ENCODE results near the gene PHOSPHO1.

PHOSPHO1 gene

DNA sequence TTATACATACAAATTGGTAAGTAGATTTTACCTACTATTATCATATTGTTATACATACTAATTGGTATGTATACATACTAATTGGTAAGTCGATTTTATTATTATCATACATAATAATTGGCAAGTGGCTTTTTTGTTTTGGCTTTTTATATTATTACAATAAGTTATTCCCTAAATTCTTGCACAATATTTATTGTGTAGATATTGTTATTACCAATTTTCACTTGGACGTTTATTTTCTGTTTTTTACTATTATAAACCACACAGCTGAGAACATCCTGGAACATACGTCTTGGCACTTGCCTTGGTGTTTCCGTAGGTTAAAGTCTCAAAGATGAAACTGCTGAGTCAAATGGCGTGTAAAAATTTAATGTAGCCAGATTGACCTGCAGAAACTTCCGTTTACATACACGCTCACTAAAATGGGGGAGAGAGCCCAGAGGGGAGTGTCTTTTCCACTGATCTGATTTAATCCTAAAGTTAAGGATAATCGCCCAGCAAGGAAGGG lies 39.1 kb downstream of the PHOSPHO1 start:
- POLR2A ChIA-PET, result interaction anchor here (0.9 to 1.9 kb wide), 8 partner anchors 33 to 197 kb away, joined by 3 to 8 read pairs (median 4); partner anchors contain the start of genes IGF2BP1 and PHOSPHO1

GRCh38 chr17:49190932-49191331 lies 39.7 kb downstream of the PHOSPHO1 start:
- H3K4me1 ChIP-seq (ENCODE audit: control insufficient read depth, insufficient read depth, low read length), result peaks cover 2% of the 10 kb centered on the region; the same call in 1 of the 2 replicates
- no peaks in the 10 kb centered on the region for H3K9me3 ChIP-seq (ENCODE audit: control insufficient read depth, insufficient read depth, low read depth, low read length)
- POLR2A ChIA-PET, result interaction anchor here (0.9 kb wide), 1 partner anchor 37 kb away, joined by 3 read pairs; no protein-coding TSS in a partner anchor
- CTCF ChIA-PET, result interaction anchor here (0.6 to 4.5 kb wide), 2 partner anchors 10 to 270 kb away, joined by 3 to 28 read pairs; no protein-coding TSS in a partner anchor
- TF ChIP-seq TRIM28 (IDR thresholded peaks at IDR 0.05; ENCODE audit: borderline replicate concordance, low read length) (no peak), ZNF843 (tag by site-specific recombination; IDR thresholded peaks at IDR 0.05) (no peak), ZNF24 (tag by site-specific recombination; IDR thresholded peaks at IDR 0.05) (no peak), REPIN1 (tag by site-specific recombination; IDR thresholded peaks at IDR 0.05; ENCODE audit: low read depth) (no peak), RBAK (tag by site-specific recombination; IDR thresholded peaks at IDR 0.05) (no peak), ZBTB48 (tag by site-specific recombination; IDR thresholded peaks at IDR 0.05) (no peak), ZBTB10 (tag by site-specific recombination; IDR thresholded peaks at IDR 0.05) (no peak), GLIS2 (tag by site-specific recombination; IDR thresholded peaks at IDR 0.05) (no peak)
- TF ChIP-seq, protein P1, sequence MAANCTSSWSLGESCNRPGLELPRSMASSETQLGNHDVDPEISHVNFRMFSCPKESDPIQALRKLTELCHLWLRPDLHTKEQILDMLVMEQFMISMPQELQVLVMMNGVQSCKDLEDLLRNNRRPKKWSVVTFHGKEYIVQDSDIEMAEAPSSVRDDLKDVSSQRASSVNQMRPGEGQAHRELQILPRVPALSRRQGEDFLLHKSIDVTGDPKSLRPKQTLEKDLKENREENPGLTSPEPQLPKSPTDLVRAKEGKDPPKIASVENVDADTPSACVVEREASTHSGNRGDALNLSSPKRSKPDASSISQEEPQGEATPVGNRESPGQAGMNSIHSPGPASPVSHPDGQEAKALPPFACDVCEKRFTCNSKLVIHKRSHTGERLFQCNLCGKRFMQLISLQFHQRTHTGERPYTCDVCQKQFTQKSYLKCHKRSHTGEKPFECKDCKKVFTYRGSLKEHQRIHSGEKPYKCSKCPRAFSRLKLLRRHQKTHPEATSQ (tag by site-specific recombination; IDR thresholded peaks at IDR 0.05), result no peak
- H3K4me3 ChIP-seq (ENCODE audit: low read depth, low read length), result no peak overlapping the region
- H3K36me3 ChIP-seq (ENCODE audit: control insufficient read depth in 2 of 2, insufficient read depth in 1 of 2, low read length in 2 of 2), result no peaks in the 10 kb centered on the region
- no peak overlapping the region for H3K27ac ChIP-seq (ENCODE audit: extremely low read depth, low read depth, low read length)

More for the DNA sequence above, 39.1 kb downstream of the PHOSPHO1 start:
- Histone ChIP-seq H3K9me3 (ENCODE audit: control insufficient read depth, insufficient read depth, low read depth, low read length) (no peaks in the 10 kb centered on the region), H3K27ac (ENCODE audit: extremely low read depth, low read depth, low read length) (peak overlapping the region; percentile 97), H3K4me1 (ENCODE audit: control insufficient read depth, insufficient read depth, low read length) (peaks cover 2% of the 10 kb centered on the region; the same call in 1 of the 2 replicates), H3K4me3 (ENCODE audit: low read depth, low read length) (peak overlapping the region; percentile 81), H3K36me3 (ENCODE audit: control insufficient read depth in 2 of 2, insufficient read depth in 1 of 2, low read length in 2 of 2) (no peaks in the 10 kb centered on the region)
- CTCF ChIA-PET, result interaction anchor here (0.6 to 4.5 kb wide), 9 partner anchors 11 to 364 kb away, joined by 3 to 28 read pairs (median 3); no protein-coding TSS in a partner anchor
- no peak for TF ChIP-seq ZNF626 (tag by site-specific recombination; IDR thresholded peaks at IDR 0.05)
- TF ChIP-seq FEZF1 (tag by site-specific recombination; IDR thresholded peaks at IDR 0.05), result peak; percentile 11; the same call in 1 of the 2 replicates
- no peak for TF ChIP-seq ZNF248 (tag by site-specific recombination; IDR thresholded peaks at IDR 0.05)
- TF ChIP-seq ZNF362 (tag by site-specific recombination; IDR thresholded peaks at IDR 0.05), result no peak
- peak; percentile 77; the same call in 1 of the 2 replicates for TF ChIP-seq ZNF664 (tag by site-specific recombination; IDR thresholded peaks at IDR 0.05)
- no peak for TF ChIP-seq GLIS2 (tag by site-specific recombination; IDR thresholded peaks at IDR 0.05)
- TF ChIP-seq ZNF366 (tag by site-specific recombination; conservative IDR thresholded peaks at IDR 0.05), result peak; percentile 66; the same call in 1 of the 2 replicates
- TF ChIP-seq ZSCAN30 (tag by site-specific recombination; IDR thresholded peaks at IDR 0.05), result peak; percentile 45; the same call in 1 of the 2 replicates
- TF ChIP-seq SETDB1 (IDR thresholded peaks at IDR 0.05; ENCODE audit: insufficient read length, low read length), result no peak
- peak; percentile 45; the same call in 1 of the 2 replicates for TF ChIP-seq ZNF558 (tag by site-specific recombination; IDR thresholded peaks at IDR 0.05)
- TF ChIP-seq ZNF394 (tag by site-specific recombination; IDR thresholded peaks at IDR 0.05; ENCODE audit: borderline replicate concordance), result no peak
- TF ChIP-seq ZNF404 (tag by site-specific recombination; IDR thresholded peaks at IDR 0.05), result no peak
- TF ChIP-seq WT1 (tag by site-specific recombination; IDR thresholded peaks at IDR 0.05), result 0 out of 2 replicates have a peak, but pooled peaks have one; percentile 7
- no peak for TF ChIP-seq ZNF157 (tag by site-specific recombination; IDR thresholded peaks at IDR 0.05)
- TF ChIP-seq GFI1B (tag by site-specific recombination; IDR thresholded peaks at IDR 0.05), result 0 out of 2 replicates have a peak, but pooled peaks have one; percentile 28

Data from HEK293 (cell line).